Dendritic cell treated with granulocyte-macrophage colony-stimulating factor and Interleukin-4, amounts not matched to agents 40 ng/mL and 50 ng/mL, for 4 days (primary cell): ENCODE data around the gene EEFSEC.

Experiments
- H3K27ac Mint-ChIP-seq: one replicate; pipeline ENCODE4 v1.8.0; 2022; ENCODE audit warnings: mild to moderate bottlenecking, mixed read lengths
- H3K27me3 Mint-ChIP-seq: one replicate; pipeline ENCODE4 v1.8.0; 2022; ENCODE audit warnings: mild to moderate bottlenecking, mixed read lengths
- H3K36me3 Mint-ChIP-seq: one replicate; pipeline ENCODE4 v1.8.0; 2022; ENCODE audit warnings: low read depth, mixed read lengths
- H3K4me1 Mint-ChIP-seq: one replicate; pipeline ENCODE4 v1.8.0; 2022; ENCODE audit warnings: low read depth, mixed read lengths
- H3K4me3 Mint-ChIP-seq: one replicate; pipeline ENCODE4 v1.8.0; 2022; ENCODE audit warnings: mild to moderate bottlenecking, moderate library complexity, mixed read lengths
- H3K9me3 Mint-ChIP-seq: one replicate; pipeline ENCODE4 v1.8.0; 2022; ENCODE audit warnings: mixed read lengths
- intact Hi-C: fragments of 100-400 bp; cut with micrococcal nuclease; formaldehyde crosslinking; loops from one replicate; pipeline ENCODE4 v1.15.0; 2022

The EEFSEC gene

DNA sequence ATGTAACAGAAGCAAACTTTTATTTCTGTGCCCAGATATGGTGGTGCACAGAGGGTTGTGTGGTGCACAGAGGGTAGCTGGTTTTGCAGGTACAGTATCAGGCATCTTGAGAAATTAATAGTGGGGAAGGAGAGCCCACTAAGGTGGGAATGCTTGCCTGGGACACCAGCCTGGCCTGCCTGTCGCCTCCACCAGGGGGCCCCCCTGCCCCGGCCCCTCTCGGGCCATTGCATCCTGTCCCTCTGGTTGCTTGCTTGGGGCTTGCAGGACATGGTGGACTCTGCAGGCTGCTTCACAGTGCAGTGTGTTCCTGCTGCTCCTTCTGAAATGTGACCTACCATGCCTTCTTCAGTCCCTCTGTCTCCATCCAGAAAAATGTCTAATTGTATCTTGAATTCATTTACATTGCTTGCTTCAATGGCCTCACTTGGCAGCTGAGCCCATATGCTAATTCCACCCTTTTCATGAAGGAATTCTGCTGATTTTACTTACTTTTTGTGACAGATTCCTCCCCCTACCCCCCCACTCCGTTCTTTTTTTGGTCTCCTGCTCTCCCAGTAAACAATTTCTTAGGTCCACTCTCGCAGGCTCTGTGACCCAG, 73.6 kb downstream of the EEFSEC start:
- peaks cover 13% of the 10 kb centered on the region for H3K9me3 Mint-ChIP-seq
- H3K4me1 Mint-ChIP-seq, result no peaks in the 10 kb centered on the region
- H3K27me3 Mint-ChIP-seq, result no peaks in the 10 kb centered on the region
- peaks cover 12% of the 10 kb centered on the region for H3K36me3 Mint-ChIP-seq
- intact Hi-C loops, result no loop called here
- H3K27ac Mint-ChIP-seq, result no peak overlapping the region
- H3K4me3 Mint-ChIP-seq, result no peak overlapping the region

DNA sequence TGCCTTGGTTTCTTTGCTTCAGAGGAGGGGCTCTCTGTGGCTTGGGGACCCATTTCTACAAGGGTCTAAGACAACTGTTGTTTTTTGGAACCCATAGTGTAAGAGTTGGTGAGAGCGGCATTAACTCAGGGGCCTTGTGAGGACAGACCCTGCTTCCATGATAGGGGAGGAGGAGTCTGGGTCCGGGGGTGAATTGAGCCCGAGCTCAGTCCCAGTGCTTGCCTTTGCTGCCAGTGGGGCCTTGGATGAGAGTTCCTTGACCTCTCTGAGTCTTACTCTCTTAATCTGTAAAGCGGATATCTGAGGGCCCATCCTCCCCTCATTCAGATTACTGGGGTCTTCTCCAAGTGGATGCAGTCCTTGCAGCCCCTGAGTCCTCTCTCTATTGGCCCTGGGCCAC, 74.2 kb downstream of the EEFSEC start:
- Mint-ChIP-seq H3K4me3 (no peak overlapping the region), H3K27me3 (no peaks in the 10 kb centered on the region), H3K36me3 (peaks cover 12% of the 10 kb centered on the region), H3K4me1 (no peaks in the 10 kb centered on the region), H3K9me3 (peaks cover 11% of the 10 kb centered on the region), H3K27ac (no peak overlapping the region)
- intact Hi-C loops, result no loop called here

DNA sequence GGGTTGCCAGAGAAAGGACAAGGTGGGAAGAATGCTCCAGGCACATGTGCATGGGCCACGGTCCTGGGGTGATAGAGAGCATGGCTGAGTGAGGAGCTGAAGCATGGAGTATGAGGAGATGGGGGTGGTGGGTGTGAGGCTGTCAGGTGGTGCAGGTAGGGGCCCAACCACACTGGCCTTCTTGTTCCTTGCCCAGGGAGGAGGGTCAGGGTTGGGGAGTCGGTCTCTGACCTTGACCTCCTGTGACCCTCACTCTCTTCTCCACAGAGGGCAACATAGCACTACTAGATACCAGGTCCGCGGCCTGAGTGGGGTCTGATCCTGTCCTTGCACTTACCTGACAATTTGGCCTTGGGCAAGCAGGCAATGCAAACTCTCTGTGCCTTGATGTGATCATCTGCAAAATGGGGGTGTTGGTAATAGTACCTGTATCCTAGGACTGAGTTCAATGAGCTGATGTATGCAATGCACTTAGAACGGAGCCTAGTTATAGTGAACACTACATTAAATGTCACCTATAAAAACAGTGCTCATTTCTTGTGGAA, 75.2 kb downstream of the EEFSEC start:
- Mint-ChIP-seq H3K4me3 (no peak overlapping the region), H3K27ac (no peak overlapping the region), H3K36me3 (peaks cover 12% of the 10 kb centered on the region), H3K27me3 (no peaks in the 10 kb centered on the region), H3K9me3 (peaks cover 2% of the 10 kb centered on the region), H3K4me1 (no peaks in the 10 kb centered on the region)
- intact Hi-C loops, result no loop called here

DNA sequence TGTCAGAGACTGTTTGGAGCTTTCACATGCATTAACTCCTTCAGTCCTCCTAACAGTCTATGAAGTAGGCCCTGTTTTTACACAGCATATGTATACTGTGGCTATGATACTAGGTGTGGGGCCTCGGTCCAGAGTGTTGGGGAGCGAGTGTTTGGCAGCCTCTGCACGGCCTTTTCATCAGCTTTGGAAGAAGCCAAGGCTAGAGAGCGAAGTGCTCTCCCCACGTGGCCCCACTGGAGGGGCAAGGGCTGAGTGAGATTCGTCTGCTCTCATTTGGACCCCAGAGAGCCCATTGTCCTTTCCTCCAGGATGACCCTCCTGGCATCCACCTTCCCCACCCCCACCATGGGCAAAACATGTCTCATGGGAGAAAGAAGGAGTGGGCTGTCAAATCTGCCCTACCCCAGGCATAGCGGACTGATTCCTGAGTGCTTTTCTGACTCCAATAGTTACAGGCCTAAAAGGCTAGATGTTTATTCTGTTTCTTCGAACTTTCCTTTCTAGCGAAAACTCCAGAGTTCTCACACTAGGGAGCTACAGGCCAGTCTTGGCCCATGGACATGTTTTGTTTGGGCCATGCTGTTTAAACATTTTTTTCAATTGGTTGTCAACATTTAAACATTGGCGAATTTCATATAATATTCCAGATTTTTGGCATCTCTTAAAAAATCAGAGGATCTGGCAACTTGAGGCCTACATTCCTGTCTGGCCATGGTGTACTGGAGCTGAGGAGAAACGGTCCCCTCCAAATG, 76.0 kb downstream of the EEFSEC start:
- Mint-ChIP-seq H3K27ac (no peak overlapping the region), H3K4me1 (no peaks in the 10 kb centered on the region), H3K36me3 (peaks cover 12% of the 10 kb centered on the region), H3K9me3 (no peaks in the 10 kb centered on the region), H3K4me3 (no peak overlapping the region), H3K27me3 (no peaks in the 10 kb centered on the region)
- intact Hi-C loops, result no loop called here

DNA sequence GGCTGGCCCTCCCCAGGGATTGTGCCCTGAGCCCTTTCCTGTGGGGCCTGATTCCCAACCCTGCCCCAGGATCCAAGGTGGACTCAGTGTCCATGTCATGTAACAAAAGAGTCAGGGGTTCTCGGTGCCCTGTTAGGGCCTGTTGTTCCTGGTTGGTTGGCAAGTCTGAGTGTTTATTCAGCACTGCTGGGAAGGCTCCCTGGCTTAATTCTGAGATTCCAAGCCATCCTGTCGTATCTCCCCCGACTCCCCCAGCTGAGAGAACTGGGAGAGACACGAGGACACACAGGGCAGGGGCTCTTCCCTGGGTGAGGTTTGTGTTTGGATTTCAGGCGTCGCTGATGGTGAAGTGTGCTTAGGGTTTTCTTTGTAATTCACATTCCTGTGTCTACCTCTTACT, 78.3 kb downstream of the EEFSEC start:
- Mint-ChIP-seq H3K4me3 (no peak overlapping the region), H3K27ac (no peak overlapping the region), H3K4me1 (peaks cover 13% of the 10 kb centered on the region), H3K27me3 (no peaks in the 10 kb centered on the region), H3K9me3 (no peaks in the 10 kb centered on the region), H3K36me3 (peaks cover 6% of the 10 kb centered on the region)
- intact Hi-C loops, result no loop called here

DNA sequence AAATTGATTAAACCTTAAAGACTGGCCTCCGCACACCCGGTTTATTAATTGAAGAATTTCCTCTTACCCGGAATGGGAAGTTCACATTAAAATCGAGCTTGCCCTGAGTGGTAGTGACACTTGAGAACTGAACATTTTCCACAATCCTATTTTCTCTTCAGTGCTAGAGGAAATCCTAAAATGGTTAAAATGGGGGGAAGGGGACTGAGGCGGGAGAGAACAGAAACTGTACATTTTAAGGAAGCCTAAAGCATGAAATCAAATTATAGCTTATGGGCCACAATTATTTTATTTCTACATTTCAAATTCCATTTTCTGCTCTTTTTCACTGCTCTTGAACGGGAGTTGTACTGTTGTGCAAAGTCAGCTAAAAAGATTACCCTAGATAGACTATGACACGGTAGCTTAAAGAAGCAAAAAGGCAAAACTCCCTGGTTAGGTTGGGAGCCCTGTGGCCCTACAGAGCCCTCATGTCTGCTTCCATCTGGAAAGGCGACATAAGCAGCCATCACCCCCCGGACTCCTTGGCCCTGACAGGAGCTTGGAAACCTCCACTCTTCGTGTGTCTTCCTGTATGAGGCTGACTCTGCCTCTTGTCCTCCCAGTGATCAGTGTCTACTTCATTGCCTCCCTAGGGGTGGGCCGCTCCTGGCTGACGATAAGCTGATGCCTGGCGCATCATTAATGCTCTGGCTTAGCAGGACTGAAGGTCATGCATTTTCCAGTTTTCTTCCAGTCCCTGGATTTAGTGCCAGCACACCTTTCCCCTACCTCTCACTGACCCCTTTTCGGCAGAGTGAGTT, 79.3 kb downstream of the EEFSEC start:
- peaks cover 21% of the 10 kb centered on the region for H3K4me1 Mint-ChIP-seq
- intact Hi-C loops, result no loop called here

DNA sequence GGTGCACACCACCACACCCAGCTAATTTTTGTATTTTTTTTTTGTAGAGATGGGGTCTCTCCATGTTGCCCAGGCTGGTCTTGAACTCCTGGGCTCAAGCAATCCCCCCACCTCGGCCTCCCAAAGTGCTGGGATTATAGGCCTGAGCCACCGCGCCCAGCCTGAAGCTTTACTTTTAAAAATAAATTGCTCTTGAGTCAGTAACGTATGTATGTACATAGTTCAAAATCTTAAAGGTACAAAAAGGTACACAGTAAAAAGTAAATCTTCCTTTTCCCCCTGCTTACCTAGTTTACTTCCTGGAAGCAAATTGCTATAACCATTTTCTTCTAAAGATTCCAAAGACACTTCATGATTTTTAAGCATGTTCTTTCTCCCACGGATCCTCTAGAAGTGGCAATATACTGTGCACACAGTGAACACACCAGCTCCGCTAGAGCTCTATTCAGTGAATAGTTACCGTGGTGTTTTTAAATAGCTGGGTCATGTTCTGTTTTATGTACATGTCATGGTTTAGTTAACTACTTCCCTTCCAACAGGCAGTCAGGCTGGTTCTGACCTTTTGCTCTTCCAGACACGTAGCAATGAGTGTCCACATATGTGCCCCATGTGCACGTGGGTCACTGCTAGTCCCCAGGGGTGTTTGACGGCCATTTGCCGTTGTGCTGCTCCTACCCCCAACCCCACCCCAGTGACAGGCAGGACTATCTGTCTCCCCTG, 82.1 kb downstream of the EEFSEC start:
- peaks cover 39% of the 10 kb centered on the region for H3K4me1 Mint-ChIP-seq
- no peak overlapping the region for H3K27ac Mint-ChIP-seq
- intact Hi-C loops, result no loop called here
- no peaks in the 10 kb centered on the region for H3K27me3 Mint-ChIP-seq
- no peaks in the 10 kb centered on the region for H3K9me3 Mint-ChIP-seq
- no peak overlapping the region for H3K4me3 Mint-ChIP-seq
- H3K36me3 Mint-ChIP-seq, result no peaks in the 10 kb centered on the region

More for the DNA sequence above, 79.3 kb downstream of the EEFSEC start:
- H3K27me3 Mint-ChIP-seq, result no peaks in the 10 kb centered on the region
- peaks cover 6% of the 10 kb centered on the region for H3K36me3 Mint-ChIP-seq
- no peak overlapping the region for H3K4me3 Mint-ChIP-seq
- H3K27ac Mint-ChIP-seq, result no peak overlapping the region
- H3K9me3 Mint-ChIP-seq, result no peaks in the 10 kb centered on the region

DNA sequence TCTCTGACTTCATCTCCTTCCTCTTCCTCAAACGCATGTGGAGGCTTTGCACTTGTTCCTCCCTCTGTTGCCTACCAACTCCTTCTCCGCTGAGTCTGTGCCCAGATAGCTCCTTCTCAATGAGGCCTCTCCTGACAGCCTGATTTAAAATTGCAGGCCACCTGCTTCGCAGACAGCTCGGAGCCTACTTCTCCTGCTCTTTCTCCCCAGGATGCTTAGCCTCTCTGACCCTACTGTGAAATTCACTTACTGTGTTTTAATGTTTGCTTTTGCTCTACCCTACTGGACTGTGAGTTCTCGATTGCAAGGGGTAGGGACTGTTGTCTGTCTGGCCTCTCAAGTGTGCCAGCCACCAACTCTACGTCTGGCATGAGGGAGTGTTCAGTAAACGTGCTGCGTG, 83.4 kb downstream of the EEFSEC start:
- intact Hi-C loops, result no loop called here
- peak overlapping the region; percentile 6 for H3K27ac Mint-ChIP-seq
- no peaks in the 10 kb centered on the region for H3K36me3 Mint-ChIP-seq
- no peak overlapping the region for H3K4me3 Mint-ChIP-seq
- H3K4me1 Mint-ChIP-seq, result peaks cover 41% of the 10 kb centered on the region
- H3K27me3 Mint-ChIP-seq, result no peaks in the 10 kb centered on the region
- H3K9me3 Mint-ChIP-seq, result no peaks in the 10 kb centered on the region

DNA sequence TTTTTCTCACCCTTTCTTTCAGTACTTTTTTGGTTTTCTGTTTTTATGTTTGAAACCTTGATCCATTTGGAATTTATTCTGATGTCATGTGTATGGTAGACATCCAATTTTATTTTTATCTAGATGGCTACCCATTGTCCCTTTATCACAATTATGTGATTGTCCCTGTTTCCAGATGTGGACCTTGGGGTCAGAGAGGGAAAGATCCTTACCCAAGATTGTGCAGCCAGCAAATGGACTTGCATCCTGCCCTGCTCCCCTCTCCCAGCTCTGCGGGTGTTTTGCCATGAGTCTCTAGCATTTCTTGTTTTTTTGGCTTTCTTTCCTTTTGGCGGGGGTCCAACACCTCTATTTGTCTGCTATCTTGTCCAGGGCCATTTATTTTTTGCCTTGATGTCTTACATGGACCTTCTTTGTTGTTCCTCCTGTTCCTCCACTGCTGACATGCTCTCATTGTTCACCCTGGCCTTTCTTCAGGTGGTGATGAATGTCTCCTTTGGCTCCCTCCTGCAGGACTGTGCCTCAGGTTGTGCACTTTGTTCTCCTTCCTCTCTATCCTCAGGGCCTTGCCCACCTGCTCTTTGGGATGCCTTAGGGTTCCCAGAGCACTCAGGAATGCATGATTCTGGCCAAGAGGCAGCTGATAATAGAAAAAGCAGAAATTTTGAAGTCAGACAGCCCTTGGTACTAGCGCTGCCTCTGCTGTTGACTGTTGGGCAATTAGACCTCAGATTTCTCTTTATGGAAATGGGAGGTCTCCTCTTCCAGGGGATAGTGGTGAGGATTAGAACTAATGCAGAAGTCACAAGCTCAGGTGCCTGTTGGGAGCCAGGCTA, 84.3 kb downstream of the EEFSEC start:
- no peak overlapping the region for H3K27ac Mint-ChIP-seq
- H3K9me3 Mint-ChIP-seq, result no peaks in the 10 kb centered on the region
- peaks cover 41% of the 10 kb centered on the region for H3K4me1 Mint-ChIP-seq
- H3K4me3 Mint-ChIP-seq, result no peak overlapping the region
- H3K36me3 Mint-ChIP-seq, result no peaks in the 10 kb centered on the region
- intact Hi-C loops, result no loop called here
- H3K27me3 Mint-ChIP-seq, result no peaks in the 10 kb centered on the region

DNA sequence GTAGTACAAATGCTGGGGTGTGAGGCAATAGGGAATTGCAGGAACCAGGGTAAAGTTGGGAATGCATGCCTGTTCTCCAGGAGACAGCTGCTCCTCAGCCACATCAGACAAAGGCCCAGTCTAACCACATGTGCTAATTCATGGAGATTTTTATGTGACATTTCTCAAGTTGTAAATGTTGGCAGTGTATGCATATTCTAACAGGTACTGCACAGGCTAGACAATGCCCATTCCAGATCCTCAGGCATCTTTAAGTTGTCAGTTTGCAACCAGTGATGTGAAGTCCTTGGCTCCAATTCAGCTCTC, 84.9 kb downstream of the EEFSEC start:
- Mint-ChIP-seq H3K4me3 (no peak overlapping the region), H3K27ac (no peak overlapping the region), H3K4me1 (peaks cover 47% of the 10 kb centered on the region), H3K9me3 (no peaks in the 10 kb centered on the region), H3K27me3 (no peaks in the 10 kb centered on the region), H3K36me3 (no peaks in the 10 kb centered on the region)
- intact Hi-C loops, result no loop called here

DNA sequence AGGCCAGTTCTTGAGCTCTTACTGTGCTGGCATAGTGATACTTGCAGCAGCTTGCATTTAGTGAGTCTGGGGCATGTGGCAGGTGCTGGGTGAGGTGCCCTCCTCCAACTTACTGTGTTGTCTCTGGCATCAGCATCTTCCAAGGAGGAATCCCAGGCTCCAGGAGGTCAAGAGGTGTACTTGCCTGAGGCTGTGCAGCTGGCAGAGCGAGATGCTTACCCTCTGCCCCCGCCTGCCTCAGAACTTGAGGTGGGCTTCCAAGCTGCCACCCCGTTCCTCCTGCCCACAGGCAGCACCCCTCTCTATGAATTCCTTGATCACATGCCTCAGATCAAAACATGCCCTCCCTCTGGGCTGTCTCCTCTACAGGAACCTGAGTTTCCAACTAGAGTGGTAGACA, 86.0 kb downstream of the EEFSEC start:
- no peaks in the 10 kb centered on the region for H3K27me3 Mint-ChIP-seq
- peaks cover 59% of the 10 kb centered on the region for H3K4me1 Mint-ChIP-seq
- intact Hi-C loops, result no loop called here
- no peak overlapping the region for H3K27ac Mint-ChIP-seq
- H3K4me3 Mint-ChIP-seq, result no peak overlapping the region
- peaks cover 4% of the 10 kb centered on the region for H3K36me3 Mint-ChIP-seq
- H3K9me3 Mint-ChIP-seq, result no peaks in the 10 kb centered on the region

DNA sequence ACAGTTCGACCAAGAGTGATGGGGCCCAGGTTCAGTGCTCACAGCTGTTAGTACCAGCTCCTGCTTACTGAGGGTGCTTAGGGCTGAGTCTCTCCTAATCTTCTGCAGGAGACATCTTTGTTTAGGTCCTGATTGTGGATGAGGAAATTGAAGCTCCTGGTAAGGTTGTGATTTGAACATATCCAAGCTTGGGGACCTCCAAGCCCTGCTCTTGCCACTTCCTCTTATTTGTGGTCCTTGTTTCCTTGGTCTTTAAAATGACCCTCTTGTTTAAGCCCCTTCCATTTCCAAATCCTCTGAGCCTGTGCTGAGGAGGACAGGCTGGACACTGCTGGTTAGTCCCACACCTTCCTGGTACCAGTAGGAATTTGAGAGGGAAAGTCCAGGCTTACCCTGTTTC, 87.0 kb downstream of the EEFSEC start:
- Mint-ChIP-seq H3K36me3 (peaks cover 13% of the 10 kb centered on the region), H3K4me3 (no peak overlapping the region), H3K27ac (no peak overlapping the region), H3K4me1 (peaks cover 59% of the 10 kb centered on the region), H3K27me3 (no peaks in the 10 kb centered on the region), H3K9me3 (no peaks in the 10 kb centered on the region)
- intact Hi-C loops, result no loop called here

DNA sequence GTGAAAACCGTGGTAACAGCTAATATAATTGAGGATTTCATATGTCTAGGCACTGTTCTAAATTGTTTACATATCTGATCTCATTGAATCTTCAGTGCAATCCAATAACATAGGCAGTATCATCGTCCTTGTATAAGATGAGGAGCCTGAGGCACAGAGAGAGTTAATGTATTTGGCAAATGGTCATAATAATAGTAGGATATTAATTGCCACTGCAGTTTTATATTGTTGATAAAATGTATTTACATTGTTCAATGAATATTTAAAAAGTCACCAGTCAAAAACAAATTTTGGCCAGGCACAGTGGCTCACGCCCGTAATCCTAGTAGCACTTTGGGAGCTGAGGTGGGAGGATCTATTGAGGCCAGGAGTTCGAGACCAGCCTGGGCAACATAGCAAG, 88.5 kb downstream of the EEFSEC start:
- H3K4me1 Mint-ChIP-seq, result peaks cover 44% of the 10 kb centered on the region
- H3K4me3 Mint-ChIP-seq, result no peak overlapping the region

More for the DNA sequence above, 88.5 kb downstream of the EEFSEC start:
- intact Hi-C loops, result no loop called here
- Mint-ChIP-seq H3K27me3 (no peaks in the 10 kb centered on the region), H3K27ac (no peak overlapping the region), H3K9me3 (no peaks in the 10 kb centered on the region), H3K36me3 (peaks cover 28% of the 10 kb centered on the region)
